K562 (cell line): ENCODE data around the gene GLI1. TPM values are rescaled to one million over a fixed set of nuclear protein-coding genes. Genes with fewer than 3 reads are reported as not detected.
A peak's percentile ranks its signal among the peaks of the same experiment; 100 is the strongest.

Source experiments
- ATAC-seq: fragments of 200-7000 bp; cut with Tn5 transposase; 3 replicates; pipeline ENCODE4 v1.9.1; 2020; ENCODE audit warnings: moderate library complexity
- BruUV-seq: library from RNA; stranded (reverse); fragments of 400-500 nt; replicated peaks from 2 replicates; lab custom pipeline; 2021; lab: Mats Ljungman, UMichigan
- CTCF ChIA-PET: fragments of 300-600 bp; formaldehyde crosslinking; extraction: SDS; loops from one replicate; lab custom pipeline; 2021; ENCODE audit warnings: low intra/inter-chr PET ratio; lab: Yijun Ruan, JAX
- POLR2A ChIA-PET: fragments of 300-600, 350-650 bp; sonication (Branson Sonifier 250); formaldehyde crosslinking; extraction: SDS; loops from one replicate; lab custom pipeline; 2021; ENCODE audit warnings: antibody characterized with exemption, inconsistent platforms; lab: Yijun Ruan, JAX
- DNase-seq, 4 experiments: peaks; one replicate each; pipeline versions ENCODE4 v3.0.0 to v3.0.0-alpha.2; 2011 to 2018; ENCODE audit warnings: low spot score in 3 of 4, mixed read lengths in 3 of 4; ENCODE audit errors: extremely low read depth in 1 of 4
- FAIRE-seq: peaks from 2 replicates; lab custom pipeline; 2011; peaks lifted over from hg19 to GRCh38; lab: Jason Lieb, UNC
- H2AFZ ChIP-seq: 2 replicates; pipeline ENCODE4 v1.6.0; 2011; ENCODE audit warnings: low read depth, low read length, control low read depth, inconsistent platforms
- H3K27ac ChIP-seq: fragments of 200-600 bp; 3 replicates; pipeline ENCODE4 v1.8.0; 2011; ENCODE audit warnings: low read depth, mild to moderate bottlenecking, control low read depth, inconsistent platforms, low read length, moderate library complexity, mixed read lengths; ENCODE audit errors: extremely low read depth
- H3K27me3 ChIP-seq, 2 experiments: fragments of 300-600 bp in 1 of 2; 2 replicates in 1 of 2; 3 replicates in 1 of 2; pipeline versions ENCODE4 v1.6.0 to v1.8.0; 2011; ENCODE audit warnings: inconsistent platforms in 2 of 2, low read length in 2 of 2, mild to moderate bottlenecking in 1 of 2, mixed read lengths in 1 of 2, moderate library complexity in 1 of 2; ENCODE audit not compliant: control insufficient read depth in 2 of 2, insufficient read depth in 2 of 2
- H3K36me3 ChIP-seq: fragments of 300-600 bp; 3 replicates; pipeline ENCODE4 v1.8.0; 2011; ENCODE audit warnings: mild to moderate bottlenecking, low read length, inconsistent platforms; ENCODE audit not compliant: control insufficient read depth, insufficient read depth
- H3K4me1 ChIP-seq, 2 experiments: fragments of 200-600 bp in 1 of 2; replicated peaks in 1 of 2; 2 replicates in 1 of 2; 3 replicates in 1 of 2; pipeline versions ENCODE4 v1.5.1 to v1.8.0; 2011; ENCODE audit warnings: inconsistent platforms in 2 of 2, low read length in 2 of 2, mild to moderate bottlenecking in 1 of 2, mixed read lengths in 1 of 2, moderate library complexity in 1 of 2; ENCODE audit not compliant: control insufficient read depth in 2 of 2, insufficient read depth in 2 of 2
- H3K4me2 ChIP-seq: 2 replicates; pipeline ENCODE4 v1.6.1; 2011; ENCODE audit warnings: low read length, control low read depth, inconsistent platforms, mixed read lengths; ENCODE audit not compliant: insufficient read depth
- H3K4me3 ChIP-seq: fragments of 200-600 bp; sonication (generic), shearing (Covaris generic); 2 replicates; pipeline ENCODE4 v1.5.1; 2016; ENCODE audit warnings: control low read depth, inconsistent platforms
- H3K79me2 ChIP-seq: fragments of 200-600 bp; 3 replicates; pipeline ENCODE4 v1.8.0; 2011; ENCODE audit warnings: low read length, inconsistent platforms; ENCODE audit not compliant: control insufficient read depth, insufficient read depth
- H3K9ac ChIP-seq, 2 experiments: 2 replicates each; pipeline versions ENCODE4 v1.6.0 to v1.6.1; 2011; ENCODE audit warnings: low read depth in 2 of 2, low read length in 2 of 2, control low read depth in 1 of 2, inconsistent platforms in 1 of 2, mild to moderate bottlenecking in 1 of 2, mixed read lengths in 1 of 2; ENCODE audit not compliant: insufficient read depth in 1 of 2
- H3K9me1 ChIP-seq: one replicate; pipeline ENCODE4 v1.6.0; 2011; ENCODE audit warnings: inconsistent platforms, mild to moderate bottlenecking, low read length, moderate library complexity; ENCODE audit not compliant: control insufficient read depth, insufficient read depth
- H3K9me3 ChIP-seq: replicated peaks from 2 replicates; pipeline ENCODE4 v1.5.1; 2011; ENCODE audit warnings: low read depth, low read length, inconsistent platforms; ENCODE audit not compliant: control insufficient read depth, insufficient read depth
- H4K20me1 ChIP-seq: replicated peaks from 2 replicates; pipeline ENCODE4 v1.6.1; 2011; ENCODE audit warnings: low read length, inconsistent platforms, mixed read lengths; ENCODE audit not compliant: control insufficient read depth, insufficient read depth
- ATF1 ChIP-seq, 2 experiments: fragments of 450-650 bp in 1 of 2; IDR thresholded peaks; 2 replicates each; pipeline ENCODE4 v1.6.1; 2016; ENCODE audit warnings: missing compliant biosample characterization in 1 of 2, missing genetic modification characterization in 1 of 2
- FOXK2 ChIP-seq, 2 experiments: fragments of 450-650 bp; IDR thresholded peaks in 1 of 2; conservative IDR thresholded peaks in 1 of 2; 2 replicates each; pipeline ENCODE4 v1.6.1; 2016; ENCODE audit warnings: low read depth in 2 of 2, mild to moderate bottlenecking in 1 of 2
- KLF6 ChIP-seq: fragments of 250-450 bp; sonication (Bioruptor Pico); IDR thresholded peaks from 2 replicates; pipeline ENCODE4 v1.4.0; 2020; ENCODE audit warnings: mild to moderate bottlenecking, moderate library complexity, borderline replicate concordance
- MYNN ChIP-seq, 2 experiments: sonication (generic); formaldehyde crosslinking in 1 of 2; IDR thresholded peaks; 2 replicates each; pipeline versions ENCODE4 v1.5.0 to v1.6.1; 2016 to 2020; ENCODE audit warnings: antibody characterized with exemption in 1 of 2, missing genetic modification reagents in 1 of 2
- PCBP1 ChIP-seq: fragments of 200-400 bp; formaldehyde crosslinking; IDR thresholded peaks from 2 replicates; pipeline ENCODE4 v1.6.1; 2018; ENCODE audit warnings: mild to moderate bottlenecking, low read depth, low read length; ENCODE audit not compliant: poor library complexity, severe bottlenecking
- POLR2G ChIP-seq: fragments of 200-400 bp; formaldehyde crosslinking; IDR thresholded peaks from 2 replicates; pipeline ENCODE4 v1.6.1; 2017; ENCODE audit warnings: low read depth, mild to moderate bottlenecking, antibody characterized with exemption, low read length, moderate library complexity
- TEAD1 ChIP-seq, 2 experiments: fragments of 450-650 bp in 1 of 2; sonication (generic) in 1 of 2; formaldehyde crosslinking; IDR thresholded peaks; 2 replicates each; pipeline versions ENCODE4 v1.4.0 to v1.8.0; 2020 to 2022; ENCODE audit warnings: mild to moderate bottlenecking in 2 of 2, missing genetic modification reagents in 1 of 2
- ZNF766 ChIP-seq: fragments of 200-800 bp; sonication (Bioruptor generic); conservative IDR thresholded peaks from 2 replicates; pipeline ENCODE4 v1.6.1; 2016; ENCODE audit warnings: missing genetic modification characterization, missing compliant biosample characterization
- WGBS: fragments of 100-300 bp; shearing (Covaris generic); methylation state at CpG from one replicate; pipeline ENCODE4 v1.1.6; 2016; ENCODE audit warnings: low coverage, mixed read lengths; ENCODE audit not compliant: insufficient coverage; ENCODE audit errors: missing lambda C conversion rate; 5-methylcytosine and 5-hydroxymethylcytosine counted together
- in situ Hi-C: fragments of 300-500 bp; cut with MboI; formaldehyde crosslinking; loops from 4 replicates; pipeline ENCODE4 v1.15.0; 2018; ENCODE audit warnings: inconsistent platforms, mixed read lengths
- intact Hi-C: fragments of 100-400 bp; cut with micrococcal nuclease; formaldehyde crosslinking; loops from 2 replicates; pipeline ENCODE4 v1.14.2; 2022
- polyA plus RNA-seq, 8 experiments: library from polyadenylated mRNA; depleted of rRNA in 4 of 8; stranded (reverse) in 5 of 8; unstranded in 3 of 8; fragments of >200 nt; fragmentation: Nextera tagmentation in 2 of 8; fragmentation: Illumina TruSeq in 1 of 8; extraction: Ambion mirVana in 2 of 8; extraction: Trizol in 1 of 8; gene quantifications; 2 replicates each; pipeline versions ENCODE4 v1.2.1 to v1.2.3, GENCODE V29; 2011 to 2014; ENCODE audit warnings: inconsistent platforms in 1 of 8, missing spikeins in 1 of 8
- total RNA-seq, 7 experiments: library from RNA; depleted of rRNA in 6 of 7; stranded (reverse); fragments of >200 nt in 6 of 7; fragmentation: Illumina TruSeq in 2 of 7; extraction: Trizol in 2 of 7; gene quantifications; 2 replicates each; pipeline versions ENCODE4 v1.2.1 to v1.2.3, GENCODE V29; 2011 to 2021; ENCODE audit warnings: low replicate concordance in 1 of 7
- TF ChIP-seq, protein P1 (sequence below): fragments of 450-650 bp; IDR thresholded peaks from 2 replicates; pipeline ENCODE4 v1.7.0; 2016; ENCODE audit warnings: borderline replicate concordance
- TF ChIP-seq, protein P2 (sequence below): fragments of 250-450 bp; sonication (Bioruptor Pico); IDR thresholded peaks from 2 replicates; pipeline ENCODE4 v1.4.0; 2020
- TF ChIP-seq, protein P3 (sequence below), 2 experiments: IDR thresholded peaks; 2 replicates each; pipeline ENCODE4 v1.6.1; 2012; ENCODE audit warnings: improper control_type of control experiment in 2 of 2, low read depth in 2 of 2, low read length in 2 of 2, borderline replicate concordance in 1 of 2
- TF ChIP-seq, protein P4 (sequence below), 2 experiments: fragments of 450-650 bp in 1 of 2; sonication (generic) in 1 of 2; formaldehyde crosslinking in 1 of 2; IDR thresholded peaks in 1 of 2; conservative IDR thresholded peaks in 1 of 2; 2 replicates each; pipeline versions ENCODE4 v1.6.1 to v1.8.1; 2016 to 2023; ENCODE audit warnings: mild to moderate bottlenecking in 2 of 2, moderate library complexity in 2 of 2, inconsistent platforms in 1 of 2, missing genetic modification reagents in 1 of 2

The GLI1 gene
- total and polyA plus RNA-seq, 9 of the 15 experiments (the other 6 are each of a cell fraction or from before 2014, with no cell fraction given), result 0.24 to 3.7 (median 0.61) TPM

DNA sequence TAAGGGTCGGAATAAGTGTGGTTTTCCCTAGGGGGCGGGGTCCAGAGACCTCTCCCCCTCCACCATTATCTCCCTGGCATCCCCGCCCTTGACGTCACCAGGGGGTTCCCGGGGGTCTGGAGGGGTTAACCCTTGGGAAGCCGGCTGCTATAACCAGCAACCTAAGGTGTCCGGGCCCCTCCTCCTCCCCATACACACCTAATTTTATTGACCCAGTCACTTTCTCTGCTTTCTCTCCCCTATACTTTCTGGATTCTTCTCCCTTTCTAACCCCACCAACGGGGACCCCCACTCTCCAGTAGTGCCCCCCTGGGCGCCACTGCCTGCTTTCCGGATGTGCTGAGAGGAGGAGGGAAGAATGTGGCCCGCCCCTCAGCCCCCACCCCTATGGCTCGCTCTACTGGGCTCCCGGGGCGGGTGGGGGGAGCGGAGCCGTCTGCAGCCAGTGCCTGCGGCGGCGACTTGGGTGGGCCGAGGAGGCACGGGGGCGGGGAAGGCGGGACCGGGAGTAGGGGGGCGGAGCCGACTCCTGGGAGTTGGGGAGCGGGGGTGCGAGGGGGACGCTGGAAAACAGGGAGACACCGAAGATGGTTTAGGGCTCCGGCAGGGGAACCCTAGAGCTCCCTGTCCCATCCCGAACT, 1.8 kb downstream of the GLI1 start:
- Histone ChIP-seq H3K4me3 (peak overlapping the region; percentile 51), H4K20me1 (no peaks in the 10 kb centered on the region), H3K4me1 (peaks cover 27 to 43% of the 10 kb centered on the region in 2 experiments; a peak in 4 of 5 replicates), H3K27me3 (peaks cover 2 to 14% of the 10 kb centered on the region in 2 experiments; a peak in 1 of 5 replicates), H2AFZ (peak overlapping the region; percentile 85), H3K9ac (peak overlapping the region; percentile 42 to 90; a peak in 3 of 4 replicates), H3K9me1 (no peaks in the 10 kb centered on the region), H3K9me3 (no peaks in the 10 kb centered on the region), H3K4me2 (peak overlapping the region; percentile 85), H3K27ac (peak overlapping the region; percentile 46; the same call in 2 of the 3 replicates), H3K36me3 (no peaks in the 10 kb centered on the region), H3K79me2 (peaks cover 8% of the 10 kb centered on the region; the same call in 2 of the 3 replicates)
- POLR2A ChIA-PET, result interaction anchor here (0.6 to 2.3 kb wide), 6 partner anchors 8 to 734 kb away, joined by 3 to 13 read pairs (median 4); no protein-coding TSS in a partner anchor
- intact Hi-C loops, result no loop called here
- peak; percentile 54 for ATAC-seq
- FAIRE-seq, result no peak
- DNase-seq, result peak; percentile 78 to 89 (median 84)
- CTCF ChIA-PET, result interaction anchor here (0.5 to 1.0 kb wide), 2 partner anchors 38 to 122 kb away, joined by 3 read pairs; no protein-coding TSS in a partner anchor
- no TSS peak for BruUV-seq
- under 1% methylated on average over 15 of the region's 32 CpGs for WGBS
- in situ Hi-C loops, result no loop called here
- TF ChIP-seq, protein P1, sequence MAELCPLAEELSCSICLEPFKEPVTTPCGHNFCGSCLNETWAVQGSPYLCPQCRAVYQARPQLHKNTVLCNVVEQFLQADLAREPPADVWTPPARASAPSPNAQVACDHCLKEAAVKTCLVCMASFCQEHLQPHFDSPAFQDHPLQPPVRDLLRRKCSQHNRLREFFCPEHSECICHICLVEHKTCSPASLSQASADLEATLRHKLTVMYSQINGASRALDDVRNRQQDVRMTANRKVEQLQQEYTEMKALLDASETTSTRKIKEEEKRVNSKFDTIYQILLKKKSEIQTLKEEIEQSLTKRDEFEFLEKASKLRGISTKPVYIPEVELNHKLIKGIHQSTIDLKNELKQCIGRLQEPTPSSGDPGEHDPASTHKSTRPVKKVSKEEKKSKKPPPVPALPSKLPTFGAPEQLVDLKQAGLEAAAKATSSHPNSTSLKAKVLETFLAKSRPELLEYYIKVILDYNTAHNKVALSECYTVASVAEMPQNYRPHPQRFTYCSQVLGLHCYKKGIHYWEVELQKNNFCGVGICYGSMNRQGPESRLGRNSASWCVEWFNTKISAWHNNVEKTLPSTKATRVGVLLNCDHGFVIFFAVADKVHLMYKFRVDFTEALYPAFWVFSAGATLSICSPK, result no peak
- TF ChIP-seq MYNN (IDR thresholded peaks at IDR 0.05), result no peak
- no peak for TF ChIP-seq MYNN (CRISPR knock-in tag; IDR thresholded peaks at IDR 0.05)
- peak; percentile 2 for TF ChIP-seq PCBP1
- no peak for TF ChIP-seq ATF1 (CRISPR knock-in tag; IDR thresholded peaks at IDR 0.05)
- peak; percentile 34; the same call in 1 of the 2 replicates for TF ChIP-seq ATF1 (tag; IDR thresholded peaks at IDR 0.05)
- no peak for TF ChIP-seq KLF6 (CRISPR knock-in tag)
- TF ChIP-seq POLR2G, result peak; percentile 17; the same call in 1 of the 2 replicates
- TF ChIP-seq, protein P2, sequence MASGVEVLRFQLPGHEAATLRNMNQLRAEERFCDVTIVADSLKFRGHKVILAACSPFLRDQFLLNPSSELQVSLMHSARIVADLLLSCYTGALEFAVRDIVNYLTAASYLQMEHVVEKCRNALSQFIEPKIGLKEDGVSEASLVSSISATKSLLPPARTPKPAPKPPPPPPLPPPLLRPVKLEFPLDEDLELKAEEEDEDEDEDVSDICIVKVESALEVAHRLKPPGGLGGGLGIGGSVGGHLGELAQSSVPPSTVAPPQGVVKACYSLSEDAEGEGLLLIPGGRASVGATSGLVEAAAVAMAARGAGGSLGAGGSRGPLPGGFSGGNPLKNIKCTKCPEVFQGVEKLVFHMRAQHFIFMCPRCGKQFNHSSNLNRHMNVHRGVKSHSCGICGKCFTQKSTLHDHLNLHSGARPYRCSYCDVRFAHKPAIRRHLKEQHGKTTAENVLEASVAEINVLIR (CRISPR knock-in tag), result no peak
- TF ChIP-seq ZNF766 (CRISPR knock-in tag), result no peak
- TF ChIP-seq FOXK2 (conservative IDR thresholded peaks at IDR 0.05 in 1 of 2, IDR thresholded peaks at IDR 0.05 in 1 of 2; ENCODE audit: low read depth in 2 of 2), result no peak
- TF ChIP-seq, protein P3, sequence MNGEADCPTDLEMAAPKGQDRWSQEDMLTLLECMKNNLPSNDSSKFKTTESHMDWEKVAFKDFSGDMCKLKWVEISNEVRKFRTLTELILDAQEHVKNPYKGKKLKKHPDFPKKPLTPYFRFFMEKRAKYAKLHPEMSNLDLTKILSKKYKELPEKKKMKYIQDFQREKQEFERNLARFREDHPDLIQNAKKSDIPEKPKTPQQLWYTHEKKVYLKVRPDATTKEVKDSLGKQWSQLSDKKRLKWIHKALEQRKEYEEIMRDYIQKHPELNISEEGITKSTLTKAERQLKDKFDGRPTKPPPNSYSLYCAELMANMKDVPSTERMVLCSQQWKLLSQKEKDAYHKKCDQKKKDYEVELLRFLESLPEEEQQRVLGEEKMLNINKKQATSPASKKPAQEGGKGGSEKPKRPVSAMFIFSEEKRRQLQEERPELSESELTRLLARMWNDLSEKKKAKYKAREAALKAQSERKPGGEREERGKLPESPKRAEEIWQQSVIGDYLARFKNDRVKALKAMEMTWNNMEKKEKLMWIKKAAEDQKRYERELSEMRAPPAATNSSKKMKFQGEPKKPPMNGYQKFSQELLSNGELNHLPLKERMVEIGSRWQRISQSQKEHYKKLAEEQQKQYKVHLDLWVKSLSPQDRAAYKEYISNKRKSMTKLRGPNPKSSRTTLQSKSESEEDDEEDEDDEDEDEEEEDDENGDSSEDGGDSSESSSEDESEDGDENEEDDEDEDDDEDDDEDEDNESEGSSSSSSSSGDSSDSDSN (IDR thresholded peaks at IDR 0.05; ENCODE audit: borderline replicate concordance in 1 of 2, low read depth in 2 of 2, low read length in 2 of 2), result no peak
- TF ChIP-seq, protein P4, sequence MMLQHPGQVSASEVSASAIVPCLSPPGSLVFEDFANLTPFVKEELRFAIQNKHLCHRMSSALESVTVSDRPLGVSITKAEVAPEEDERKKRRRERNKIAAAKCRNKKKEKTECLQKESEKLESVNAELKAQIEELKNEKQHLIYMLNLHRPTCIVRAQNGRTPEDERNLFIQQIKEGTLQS (IDR thresholded peaks at IDR 0.05), result 0 out of 2 replicates have a peak, but pooled peaks have one; percentile 6
- TF ChIP-seq, protein P4 (CRISPR knock-in tag; conservative IDR thresholded peaks at IDR 0.05), result no peak
- 0 out of 4 replicates have a peak, but pooled peaks of 1 of the 2 experiments have one; percentile 30 for TF ChIP-seq TEAD1 (CRISPR knock-in tag; IDR thresholded peaks at IDR 0.05)
